GM12878 (cell line): ENCODE data around the gene FHIP2A. TPM values are rescaled to one million over a fixed set of nuclear protein-coding genes. Genes with fewer than 3 reads are reported as not detected.

Source experiments
- ATAC-seq: fragments of 200-7000 bp; cut with Tn5 transposase; 3 replicates; pipeline ENCODE4 v1.9.1; 2020; ENCODE audit warnings: mild to moderate bottlenecking, moderate library complexity
- BruUV-seq: library from RNA; stranded (reverse); fragments of 400-500 nt; replicated peaks from 2 replicates; lab custom pipeline; 2021; lab: Mats Ljungman, UMichigan
- CTCF ChIA-PET: fragments of 300-600 bp; sonication (Branson Sonifier 250); formaldehyde crosslinking; extraction: SDS; loops from one replicate; lab custom pipeline; 2021; ENCODE audit warnings: inconsistent platforms; lab: Yijun Ruan, JAX
- POLR2A ChIA-PET: fragments of 350-600 bp; formaldehyde crosslinking; extraction: SDS; loops from one replicate; lab custom pipeline; 2021; ENCODE audit warnings: inconsistent platforms; lab: Charles Lee
- RAD21 ChIA-PET: fragments of 300-600 bp; sonication (Branson Sonifier 250); formaldehyde crosslinking; loops from one replicate; lab custom pipeline; 2023; ENCODE audit warnings: antibody characterized with exemption; ENCODE audit not compliant: unreplicated experiment; lab: Charles Lee
- SMC1A ChIA-PET: fragments of 300-600 bp; sonication (Branson Sonifier 250); formaldehyde crosslinking; loops from one replicate; lab custom pipeline; 2023; ENCODE audit not compliant: unreplicated experiment, uncharacterized antibody; lab: Charles Lee
- DNase-seq: peaks from one replicate; pipeline ENCODE4 v3.0.0-alpha.2; 2011; ENCODE audit warnings: low read depth, low spot score
- FAIRE-seq: peaks from 3 replicates; lab custom pipeline; 2011; peaks lifted over from hg19 to GRCh38; lab: Jason Lieb, UNC
- H2AFZ ChIP-seq: 2 replicates; pipeline ENCODE4 v1.6.0; 2011; ENCODE audit warnings: low read depth, low read length, control low read depth; ENCODE audit not compliant: control insufficient read depth
- H3K27ac ChIP-seq: 2 replicates; pipeline ENCODE4 v1.5.1; 2011; ENCODE audit warnings: control low read depth; ENCODE audit not compliant: control insufficient read depth, insufficient read depth
- H3K27me3 ChIP-seq, 2 experiments: replicated peaks in 1 of 2; 2 replicates each; pipeline versions ENCODE4 v1.6.0 to v1.6.1; 2011; ENCODE audit warnings: low read length in 1 of 2; ENCODE audit not compliant: control insufficient read depth in 2 of 2, insufficient read depth in 2 of 2
- H3K36me3 ChIP-seq, 2 experiments: 2 replicates each; pipeline ENCODE4 v1.5.1; 2011; ENCODE audit warnings: low read length in 1 of 2; ENCODE audit not compliant: control insufficient read depth in 2 of 2, insufficient read depth in 2 of 2
- H3K4me1 ChIP-seq: 2 replicates; pipeline ENCODE4 v1.6.1; 2011; ENCODE audit warnings: mild to moderate bottlenecking, low read length, moderate library complexity, mixed read lengths; ENCODE audit not compliant: control insufficient read depth, insufficient read depth
- H3K4me2 ChIP-seq: 2 replicates; pipeline ENCODE4 v1.6.0; 2011; ENCODE audit warnings: control low read depth; ENCODE audit not compliant: control insufficient read depth, insufficient read depth
- H3K4me3 ChIP-seq: fragments of 200-600 bp; sonication (generic); 2 replicates; pipeline ENCODE4 v1.5.1; 2016
- H3K79me2 ChIP-seq: 2 replicates; pipeline ENCODE4 v1.6.0; 2011; ENCODE audit warnings: low read length; ENCODE audit not compliant: control insufficient read depth, insufficient read depth
- H3K9ac ChIP-seq: 2 replicates; pipeline ENCODE4 v1.8.0; 2011; ENCODE audit warnings: low read length, control low read depth, mixed read lengths; ENCODE audit not compliant: control insufficient read depth, insufficient read depth
- H3K9me3 ChIP-seq: replicated peaks from 3 replicates; pipeline ENCODE4 v1.5.1; 2011; ENCODE audit warnings: mild to moderate bottlenecking, low read length; ENCODE audit not compliant: control insufficient read depth, insufficient read depth
- H4K20me1 ChIP-seq: 2 replicates; pipeline ENCODE4 v1.6.0; 2011; ENCODE audit not compliant: control insufficient read depth, insufficient read depth
- ASH2L ChIP-seq: fragments of 300-600, 200-600 bp; sonication (generic); IDR thresholded peaks from 2 replicates; pipeline ENCODE4 v1.6.1; 2017; ENCODE audit warnings: low read depth, mild to moderate bottlenecking, borderline replicate concordance
- BCL11A ChIP-seq: IDR thresholded peaks from 2 replicates; pipeline ENCODE4 v1.6.1; 2011; ENCODE audit warnings: low read depth, low read length
- FOXM1 ChIP-seq: IDR thresholded peaks from 2 replicates; pipeline ENCODE4 v1.6.1; 2012; ENCODE audit warnings: low read depth, mild to moderate bottlenecking, inconsistent platforms, low read length, moderate library complexity
- IKZF2 ChIP-seq, 2 experiments: fragments of 450-650 bp; IDR thresholded peaks; 2 replicates each; pipeline ENCODE4 v1.6.1; 2017; ENCODE audit warnings: mild to moderate bottlenecking in 2 of 2, moderate library complexity in 2 of 2
- IRF4 ChIP-seq: IDR thresholded peaks from 2 replicates; pipeline ENCODE4 v1.6.1; 2011; ENCODE audit warnings: low read depth, low read length
- JUNB ChIP-seq: IDR thresholded peaks from 2 replicates; pipeline ENCODE4 v1.6.1; 2016; ENCODE audit warnings: antibody characterized with exemption, mild to moderate bottlenecking
- KLF5 ChIP-seq: fragments of 450-650 bp; IDR thresholded peaks from 2 replicates; pipeline ENCODE4 v1.6.1; 2014; ENCODE audit warnings: mild to moderate bottlenecking; ENCODE audit not compliant: partially characterized antibody
- NFYA ChIP-seq: IDR thresholded peaks from 2 replicates; pipeline ENCODE4 v1.6.1; 2011; ENCODE audit warnings: low read depth, mild to moderate bottlenecking, low read length, improper control_type of control experiment, borderline replicate concordance
- NR2C2 ChIP-seq: IDR thresholded peaks from 2 replicates; pipeline ENCODE4 v1.6.1; 2011; ENCODE audit warnings: borderline replicate concordance, low read depth; ENCODE audit not compliant: control insufficient read depth, insufficient read length
- PAX5 ChIP-seq: IDR thresholded peaks from 2 replicates; pipeline ENCODE4 v1.6.1; 2011; ENCODE audit warnings: low read depth, low read length, borderline replicate concordance
- RCOR1 ChIP-seq: conservative IDR thresholded peaks from 2 replicates; pipeline ENCODE4 v1.6.1; 2012; ENCODE audit warnings: low read depth, low read length, improper control_type of control experiment
- RFX5 ChIP-seq: IDR thresholded peaks from 2 replicates; pipeline ENCODE4 v1.6.1; 2011; ENCODE audit warnings: low read depth, low read length, improper control_type of control experiment
- RUNX3 ChIP-seq: IDR thresholded peaks from 2 replicates; pipeline ENCODE4 v1.6.1; 2012; ENCODE audit warnings: low read length, inconsistent platforms
- SMAD1 ChIP-seq: fragments of 450-650 bp; IDR thresholded peaks from 2 replicates; pipeline ENCODE4 v1.6.1; 2018; ENCODE audit warnings: mild to moderate bottlenecking, low read depth; ENCODE audit not compliant: partially characterized antibody
- STAT1 ChIP-seq: fragments of 450-650 bp; conservative IDR thresholded peaks from 2 replicates; pipeline ENCODE4 v1.6.1; 2014; ENCODE audit warnings: antibody characterized with exemption, mild to moderate bottlenecking
- ZNF207 ChIP-seq: fragments of 450-650 bp; IDR thresholded peaks from 2 replicates; pipeline ENCODE4 v1.6.1; 2014; ENCODE audit warnings: antibody characterized with exemption, mild to moderate bottlenecking, borderline replicate concordance
- WGBS: methylation state at CpG from one replicate; pipeline ENCODE4 v1.1.6; 2016; ENCODE audit warnings: low lambda C conversion rate; ENCODE audit not compliant: insufficient replicate concordance, insufficient coverage; ENCODE audit errors: missing lambda C conversion rate; 5-methylcytosine and 5-hydroxymethylcytosine counted together
- in situ Hi-C: fragments of 300-500 bp; cut with MboI; formaldehyde crosslinking; loops from 9 replicates; pipeline ENCODE4 v1.14.3; 2018; ENCODE audit warnings: mixed read lengths
- intact Hi-C: fragments of 100-400 bp; cut with micrococcal nuclease; formaldehyde crosslinking; loops from one replicate; pipeline ENCODE4 v1.14.2; 2022; ENCODE audit not compliant: unreplicated experiment
- polyA plus RNA-seq, 11 experiments: library from polyadenylated mRNA; depleted of rRNA in 4 of 11; unstranded in 6 of 11; stranded (reverse) in 5 of 11; fragments of >200 nt; fragmentation: Nextera tagmentation in 4 of 11; fragmentation: Illumina TruSeq in 1 of 11; extraction: Ambion mirVana in 4 of 11; extraction: Trizol in 1 of 11; gene quantifications; 1 replicate in 1 of 11; 2 replicates in 10 of 11; pipeline versions ENCODE4 v1.2.1 to v1.2.3, GENCODE V29; 2011 to 2016; ENCODE audit warnings: inconsistent platforms in 2 of 11, missing spikeins in 2 of 11, low read depth in 1 of 11
- total RNA-seq, 4 experiments: library from RNA; depleted of rRNA in 3 of 4; stranded (reverse); fragments of >200 nt in 3 of 4; fragmentation: Illumina TruSeq in 1 of 4; extraction: Trizol in 1 of 4; gene quantifications; 2 replicates each; pipeline versions ENCODE4 v1.2.1 to v1.2.3, GENCODE V29; 2013 to 2021
- TF ChIP-seq, protein P1 (sequence below): IDR thresholded peaks from 2 replicates; pipeline ENCODE4 v1.6.1; 2012; ENCODE audit warnings: low read depth, low read length, improper control_type of control experiment
- TF ChIP-seq, protein P2 (sequence below): fragments of 450-650 bp; IDR thresholded peaks from 2 replicates; pipeline ENCODE4 v1.6.1; 2017; ENCODE audit warnings: borderline replicate concordance

The FHIP2A gene
- total and polyA plus RNA-seq, 10 of the 15 experiments (the other 5 are each of a cell fraction or from before 2014, with no cell fraction given), result 6.8 to 30.4 (median 17.0) TPM

DNA sequence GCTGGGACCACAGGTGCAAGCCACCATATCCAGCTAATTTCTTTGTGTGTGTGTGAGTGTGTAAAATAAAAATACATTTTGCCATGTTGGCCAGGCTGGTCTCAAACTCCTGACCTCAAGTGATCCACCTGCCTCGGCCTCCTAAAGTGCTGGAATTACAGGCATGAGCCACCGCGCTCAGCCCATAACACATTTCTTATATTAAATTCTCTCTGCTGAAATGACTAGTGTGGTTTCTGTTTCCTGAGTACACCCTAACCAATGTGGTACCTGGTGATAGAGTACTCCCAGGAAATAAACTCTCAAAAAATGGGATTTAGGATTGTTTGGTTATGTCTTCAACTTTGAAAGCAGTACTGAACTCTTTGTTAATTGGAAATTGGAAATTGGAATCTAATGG lies 19.4 kb upstream of the FHIP2A start:
- RAD21 ChIA-PET, result no interaction called here
- H3K79me2 ChIP-seq, result no peaks in the 10 kb centered on the region
- no peak; the same call in 2 of the 3 replicates for ATAC-seq
- peaks cover 2% of the 10 kb centered on the region; the same call in 1 of the 2 replicates for H3K4me1 ChIP-seq
- no peak overlapping the region for H3K27ac ChIP-seq
- CTCF ChIA-PET, result no interaction called here
- SMC1A ChIA-PET, result no interaction called here
- H3K36me3 ChIP-seq, result no peaks in the 10 kb centered on the region
- in situ Hi-C loops (loop anchor here (25.0 kb wide), 1 partner anchor 1115 kb away; the partner anchor contains the start of gene CASP7), intact Hi-C loops (no loop called here)
- 0 out of 2 replicates have a peak overlapping the region, but pooled peaks have one; percentile 10 for H2AFZ ChIP-seq
- POLR2A ChIA-PET, result no interaction called here
- no TSS peak for BruUV-seq
- no peak overlapping the region for H3K4me3 ChIP-seq
- WGBS, result 59% methylated on average over 3 of the region's 3 CpGs
- H3K4me2 ChIP-seq, result no peak overlapping the region
- TF ChIP-seq ZNF207 (no peak), PAX5 (no peak), KLF5 (no peak), RUNX3 (peak; percentile 42), FOXM1 (no peak), JUNB (peak; percentile 22; the same call in 1 of the 2 replicates), STAT1 (no peak), BCL11A (no peak), NR2C2 (no peak), RCOR1 (no peak), SMAD1 (no peak), ASH2L (no peak), IRF4 (no peak), NFYA (no peak), IKZF2 (IDR thresholded peaks at IDR 0.05) (no peak), RFX5 (no peak)
- TF ChIP-seq, protein P1, sequence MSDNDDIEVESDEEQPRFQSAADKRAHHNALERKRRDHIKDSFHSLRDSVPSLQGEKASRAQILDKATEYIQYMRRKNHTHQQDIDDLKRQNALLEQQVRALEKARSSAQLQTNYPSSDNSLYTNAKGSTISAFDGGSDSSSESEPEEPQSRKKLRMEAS, result no peak
- TF ChIP-seq, protein P2, sequence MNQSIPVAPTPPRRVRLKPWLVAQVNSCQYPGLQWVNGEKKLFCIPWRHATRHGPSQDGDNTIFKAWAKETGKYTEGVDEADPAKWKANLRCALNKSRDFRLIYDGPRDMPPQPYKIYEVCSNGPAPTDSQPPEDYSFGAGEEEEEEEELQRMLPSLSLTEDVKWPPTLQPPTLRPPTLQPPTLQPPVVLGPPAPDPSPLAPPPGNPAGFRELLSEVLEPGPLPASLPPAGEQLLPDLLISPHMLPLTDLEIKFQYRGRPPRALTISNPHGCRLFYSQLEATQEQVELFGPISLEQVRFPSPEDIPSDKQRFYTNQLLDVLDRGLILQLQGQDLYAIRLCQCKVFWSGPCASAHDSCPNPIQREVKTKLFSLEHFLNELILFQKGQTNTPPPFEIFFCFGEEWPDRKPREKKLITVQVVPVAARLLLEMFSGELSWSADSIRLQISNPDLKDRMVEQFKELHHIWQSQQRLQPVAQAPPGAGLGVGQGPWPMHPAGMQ, result no peak
- H3K27me3 ChIP-seq, result no peaks in the 10 kb centered on the region
- no peak for FAIRE-seq
- DNase-seq, result no peak
- H3K9ac ChIP-seq, result no peak overlapping the region
- H4K20me1 ChIP-seq, result no peaks in the 10 kb centered on the region
- no peaks in the 10 kb centered on the region for H3K9me3 ChIP-seq
